Esophagus squamous epithelium (tissue), 5 donors: ENCODE measurements around the gene KLHL6. TPM values are rescaled to one million over a fixed set of nuclear protein-coding genes. Genes with fewer than 3 reads are reported as not detected.

Experiments
- DNase-seq: peaks from one replicate; lab custom pipeline; 2025; lab: John Stamatoyannopoulos, UW
- H3K27ac ChIP-seq, 4 donors: fragments of 200-600 bp; sonication (generic); one replicate each; pipeline ENCODE4 v1.5.1; 2016 to 2019; ENCODE audit warnings: mild to moderate bottlenecking in 1 of 4
- H3K27me3 ChIP-seq, 4 donors: fragments of 200-600 bp; sonication (generic); 1 replicate in 3 of 4; 2 replicates in 1 of 4; pipeline versions ENCODE4 v1.5.1 to v1.6.0; 2017 to 2021; ENCODE audit warnings: antibody characterized with exemption in 1 of 4
- H3K36me3 ChIP-seq, 3 donors: fragments of 200-600 bp; sonication (generic); one replicate each; pipeline ENCODE4 v1.5.1; 2016 to 2019
- H3K4me1 ChIP-seq, 3 donors: fragments of 200-600 bp; sonication (generic); one replicate each; pipeline ENCODE4 v1.5.1; 2017 to 2019
- H3K4me3 ChIP-seq, 4 donors: fragments of 200-600 bp; sonication (generic); 1 replicate in 3 of 4; 2 replicates in 1 of 4; pipeline ENCODE4 v1.5.1; 2016 to 2019; ENCODE audit warnings: mild to moderate bottlenecking in 2 of 4, moderate library complexity in 1 of 4
- H3K9me3 ChIP-seq, 3 donors: fragments of 200-600 bp; sonication (generic); one replicate each; pipeline ENCODE4 v1.5.1; 2016 to 2019
- POLR2A ChIP-seq, 4 donors: fragments of 450-650 bp; IDR thresholded peaks; one replicate each; pipeline ENCODE4 v1.6.1; 2017; ENCODE audit warnings: antibody characterized with exemption in 4 of 4, mild to moderate bottlenecking in 4 of 4, moderate library complexity in 3 of 4
- WGBS, 2 donors: methylation state at CpG; one replicate each; pipeline ENCODE4 v1.1.5; 2018; 5-methylcytosine and 5-hydroxymethylcytosine counted together
- intact Hi-C: fragments of 100-400 bp; cut with DNase I; formaldehyde crosslinking; loops from one replicate; pipeline ENCODE4 v1.15.0; 2022
- total RNA-seq, 4 donors: library from RNA; depleted of rRNA; stranded (reverse); fragments of >200 nt; gene quantifications; one replicate each; pipeline ENCODE4 v1.1.0, GENCODE V29; 2016
- TF ChIP-seq, protein P1 (sequence below), 6 experiments: fragments of 450-650 bp in 4 of 6; fragments of 200-600 bp in 2 of 6; sonication (generic) in 2 of 6; IDR thresholded peaks; one replicate each; pipeline ENCODE4 v1.5.1; 2016 to 2019; ENCODE audit warnings: antibody characterized with exemption in 6 of 6, mild to moderate bottlenecking in 4 of 6, moderate library complexity in 4 of 6
- donor health status: DM: yes; HTN: yes; CAD: no.

KLHL6 gene
- total RNA-seq, 4 donors from 2014 or later, result 0.66 to 2.7 (median 1.8) TPM; not detected in 1

DNA sequence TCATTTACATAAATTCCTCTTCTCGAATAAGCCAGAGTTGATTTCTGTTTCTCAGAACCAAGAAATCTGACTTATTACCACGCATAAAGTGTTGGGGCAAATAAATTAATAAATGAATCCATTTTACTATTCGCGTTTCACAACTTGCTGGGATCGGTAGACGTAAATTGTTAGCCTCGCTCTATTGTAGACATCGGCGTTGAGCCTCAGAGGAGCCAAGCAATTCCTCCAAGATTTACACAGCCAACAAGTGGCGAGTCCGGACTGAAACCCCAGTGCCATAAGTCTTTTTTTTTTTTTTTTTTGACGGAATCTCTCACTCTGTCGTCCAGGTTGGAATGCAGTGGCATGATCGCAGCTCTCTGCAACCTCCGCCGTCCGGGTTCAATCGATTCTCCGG is 8.9 kb downstream of the KLHL6 start:
- intact Hi-C loops, result no loop called here
- no peak for DNase-seq
- H3K9me3 ChIP-seq, result no peaks in the 10 kb centered on the region
- H3K36me3 ChIP-seq, result no peaks in the 10 kb centered on the region
- no peaks in the 10 kb centered on the region for H3K27me3 ChIP-seq
- no peak for TF ChIP-seq POLR2A (IDR thresholded peaks at IDR 0.05)
- TF ChIP-seq, protein P1, sequence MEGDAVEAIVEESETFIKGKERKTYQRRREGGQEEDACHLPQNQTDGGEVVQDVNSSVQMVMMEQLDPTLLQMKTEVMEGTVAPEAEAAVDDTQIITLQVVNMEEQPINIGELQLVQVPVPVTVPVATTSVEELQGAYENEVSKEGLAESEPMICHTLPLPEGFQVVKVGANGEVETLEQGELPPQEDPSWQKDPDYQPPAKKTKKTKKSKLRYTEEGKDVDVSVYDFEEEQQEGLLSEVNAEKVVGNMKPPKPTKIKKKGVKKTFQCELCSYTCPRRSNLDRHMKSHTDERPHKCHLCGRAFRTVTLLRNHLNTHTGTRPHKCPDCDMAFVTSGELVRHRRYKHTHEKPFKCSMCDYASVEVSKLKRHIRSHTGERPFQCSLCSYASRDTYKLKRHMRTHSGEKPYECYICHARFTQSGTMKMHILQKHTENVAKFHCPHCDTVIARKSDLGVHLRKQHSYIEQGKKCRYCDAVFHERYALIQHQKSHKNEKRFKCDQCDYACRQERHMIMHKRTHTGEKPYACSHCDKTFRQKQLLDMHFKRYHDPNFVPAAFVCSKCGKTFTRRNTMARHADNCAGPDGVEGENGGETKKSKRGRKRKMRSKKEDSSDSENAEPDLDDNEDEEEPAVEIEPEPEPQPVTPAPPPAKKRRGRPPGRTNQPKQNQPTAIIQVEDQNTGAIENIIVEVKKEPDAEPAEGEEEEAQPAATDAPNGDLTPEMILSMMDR (IDR thresholded peaks at IDR 0.05), result no peak
- WGBS, 2 donors, result 90 to 92% methylated on average over 19 of the region's 19 CpGs
- H3K4me3 ChIP-seq, result no peak overlapping the region
- H3K4me1 ChIP-seq, result no peaks in the 10 kb centered on the region
- no peak overlapping the region for H3K27ac ChIP-seq

DNA sequence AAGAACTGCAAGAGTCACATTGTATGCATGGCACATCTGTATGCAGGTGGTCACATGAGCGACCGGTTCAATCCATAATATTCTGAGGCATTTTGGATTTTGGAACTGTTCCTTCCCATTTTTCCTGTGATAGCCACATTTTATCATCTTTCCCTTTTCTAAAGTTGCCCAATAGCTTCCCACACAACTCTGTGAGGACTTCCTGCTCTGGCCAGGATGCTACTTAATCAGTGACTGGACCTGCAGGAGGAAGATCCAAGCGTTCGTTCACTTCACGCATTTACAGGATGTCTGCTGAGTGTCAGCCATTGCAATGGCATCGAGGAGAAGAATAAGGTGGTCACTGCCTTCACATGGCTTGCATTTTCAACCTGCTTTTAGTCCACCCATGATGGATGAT is 9.8 kb downstream of the KLHL6 start:
- DNase-seq, result no peak
- H3K36me3 ChIP-seq, result no peaks in the 10 kb centered on the region
- H3K27me3 ChIP-seq, result no peaks in the 10 kb centered on the region
- 75 to 80% methylated on average over 6 of the region's 6 CpGs for WGBS, 2 donors
- H3K9me3 ChIP-seq, result no peaks in the 10 kb centered on the region
- no peak overlapping the region for H3K4me3 ChIP-seq
- TF ChIP-seq, protein P1 (IDR thresholded peaks at IDR 0.05), result no peak
- no peak for TF ChIP-seq POLR2A (IDR thresholded peaks at IDR 0.05)
- H3K27ac ChIP-seq, result no peak overlapping the region
- peaks cover 0 to 7% (median 0%) of the 10 kb centered on the region in 3 donors for H3K4me1 ChIP-seq
- intact Hi-C loops, result no loop called here

DNA sequence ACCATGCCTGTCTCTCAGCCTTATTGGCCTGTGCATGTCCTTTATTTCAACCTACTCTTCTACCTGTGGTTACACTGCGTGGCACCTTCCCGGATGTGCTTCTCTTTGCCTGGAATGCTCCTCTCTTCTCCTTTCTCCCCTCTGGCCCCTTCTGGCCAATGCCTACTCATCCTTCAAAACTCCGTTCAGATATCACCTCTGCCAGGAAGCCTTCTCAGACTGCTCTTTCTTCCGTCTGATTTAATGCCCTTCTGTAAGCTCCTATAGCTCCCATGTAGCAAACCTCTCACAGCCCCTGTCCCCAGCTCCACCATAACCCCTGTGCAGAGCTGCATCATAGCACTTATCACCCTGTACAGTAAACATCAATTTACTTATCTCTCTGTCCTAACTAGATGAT is 13.2 kb downstream of the KLHL6 start:
- Histone ChIP-seq H3K36me3 (no peaks in the 10 kb centered on the region), H3K9me3 (no peaks in the 10 kb centered on the region), H3K4me3 (no peak overlapping the region), H3K4me1 (peaks cover 0 to 16% (median 0%) of the 10 kb centered on the region in 3 donors), H3K27me3 (no peaks in the 10 kb centered on the region), H3K27ac (no peak overlapping the region)
- intact Hi-C loops, result no loop called here
- DNase-seq, result no peak
- 92 to 93% methylated on average over 4 of the region's 4 CpGs for WGBS, 2 donors
- no peak for TF ChIP-seq POLR2A (IDR thresholded peaks at IDR 0.05)
- TF ChIP-seq, protein P1 (IDR thresholded peaks at IDR 0.05), result no peak

DNA sequence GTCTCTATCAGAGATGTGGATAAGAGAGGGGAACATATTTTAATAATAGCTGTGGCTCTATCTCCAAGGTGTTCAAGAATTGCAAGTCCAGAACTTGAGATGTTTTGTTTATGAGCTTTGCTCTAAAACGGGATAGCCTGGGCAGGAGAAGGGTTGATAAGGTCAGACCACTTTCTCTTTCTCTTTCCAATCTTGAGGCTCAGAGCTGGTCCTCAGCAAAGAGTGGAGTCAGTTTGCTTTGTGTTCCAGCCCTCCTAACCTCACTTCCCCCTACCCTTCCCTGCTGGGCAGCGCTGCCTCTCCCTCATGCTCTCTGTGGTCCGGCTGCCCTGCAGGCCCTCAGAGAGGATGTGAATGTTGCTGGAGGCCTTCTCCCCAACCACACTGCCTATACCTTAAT is 13.8 kb downstream of the KLHL6 start:
- no peak overlapping the region for H3K27ac ChIP-seq
- no peak overlapping the region for H3K4me3 ChIP-seq

DNA sequence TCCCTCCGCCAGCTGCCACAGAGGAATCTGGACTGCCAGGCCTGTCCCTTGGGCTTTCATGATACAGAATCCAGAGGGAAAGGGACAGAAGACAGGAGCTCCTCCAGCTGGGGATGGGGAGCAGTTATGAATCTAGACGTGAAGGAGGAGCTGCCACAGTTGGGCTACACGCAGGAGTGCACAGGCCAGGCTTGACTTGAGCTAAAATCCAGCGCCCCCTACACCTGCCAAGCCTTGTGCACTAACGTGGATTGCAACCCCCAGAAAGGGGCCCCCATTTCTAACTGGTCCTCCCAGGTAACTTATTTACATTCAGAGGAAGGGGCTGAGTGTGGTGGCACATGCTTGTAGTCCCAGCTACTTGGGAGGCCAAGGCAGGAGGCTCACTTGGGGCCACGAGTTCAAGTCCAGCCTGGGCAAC is 14.3 kb downstream of the KLHL6 start:
- DNase-seq, result no peak
- Histone ChIP-seq H3K4me3 (no peak overlapping the region), H3K4me1 (peaks cover 0 to 16% (median 0%) of the 10 kb centered on the region in 3 donors), H3K9me3 (no peaks in the 10 kb centered on the region), H3K36me3 (no peaks in the 10 kb centered on the region), H3K27me3 (no peaks in the 10 kb centered on the region), H3K27ac (no peak overlapping the region)
- intact Hi-C loops, result no loop called here
- no peak for TF ChIP-seq POLR2A (IDR thresholded peaks at IDR 0.05)
- TF ChIP-seq, protein P1 (IDR thresholded peaks at IDR 0.05), result no peak
- WGBS, 2 donors, result 76% methylated on average over 5 to 6 of the region's 6 CpGs

More for the DNA sequence above, 13.8 kb downstream of the KLHL6 start:
- intact Hi-C loops, result no loop called here
- no peaks in the 10 kb centered on the region for H3K27me3 ChIP-seq
- WGBS, 2 donors, result 63 to 73% methylated on average over 3 of the region's 3 CpGs
- TF ChIP-seq, protein P1 (IDR thresholded peaks at IDR 0.05), result no peak
- no peak for TF ChIP-seq POLR2A (IDR thresholded peaks at IDR 0.05)
- H3K36me3 ChIP-seq, result no peaks in the 10 kb centered on the region
- DNase-seq, result no peak
- H3K9me3 ChIP-seq, result no peaks in the 10 kb centered on the region
- H3K4me1 ChIP-seq, result peaks cover 0 to 16% (median 0%) of the 10 kb centered on the region in 3 donors
